Subcutaneous abdominal adipose tissue (tissue), 5 donors: ENCODE results near the gene P2RY14.
"Not testable (repeated sequence)": the region's sequence is repeated elsewhere in the genome, so short reads cannot be mapped to it uniquely, and the experiment has no call there.

Experiments
- H3K27ac ChIP-seq: one replicate; pipeline ENCODE4 v1.7.0; 2013; ENCODE audit warnings: low read depth, mild to moderate bottlenecking, inconsistent platforms, low read length, moderate library complexity
- H3K27me3 ChIP-seq, 5 donors: one replicate each; pipeline ENCODE4 v1.7.0; 2013; ENCODE audit warnings: low read length in 5 of 5, inconsistent platforms in 1 of 5; ENCODE audit not compliant: control insufficient read depth in 5 of 5, insufficient read depth in 4 of 5
- H3K36me3 ChIP-seq, 5 donors: one replicate each; pipeline ENCODE4 v1.7.0; 2013; ENCODE audit warnings: low read length in 5 of 5; ENCODE audit not compliant: control insufficient read depth in 5 of 5, insufficient read depth in 5 of 5
- H3K4me1 ChIP-seq, 5 donors: one replicate each; pipeline ENCODE4 v1.7.0; 2013; ENCODE audit warnings: low read length in 5 of 5, mild to moderate bottlenecking in 3 of 5, moderate library complexity in 1 of 5; ENCODE audit not compliant: control insufficient read depth in 5 of 5, insufficient read depth in 5 of 5
- H3K4me3 ChIP-seq, 5 donors: one replicate each; pipeline ENCODE4 v1.7.0; 2013; ENCODE audit warnings: low read length in 5 of 5, low read depth in 1 of 5
- H3K9ac ChIP-seq, 5 donors: one replicate each; pipeline ENCODE4 v1.7.0; 2013; ENCODE audit warnings: low read length in 5 of 5, mild to moderate bottlenecking in 4 of 5, moderate library complexity in 3 of 5
- H3K9me3 ChIP-seq, 5 donors: one replicate each; pipeline ENCODE4 v1.7.0; 2013; ENCODE audit warnings: low read length in 5 of 5; ENCODE audit not compliant: control insufficient read depth in 5 of 5
- donor health status: healthy.
- donor health status: healthy.
- donor health status: healthy.
- donor health status: healthy.
- donor health status: healthy.

P2RY14 gene

GRCh38 chr3:151236316-151236715 is 42.0 kb downstream of the P2RY14 start:
- H3K36me3 ChIP-seq = no peaks in the 10 kb centered on the region
- no peaks in the 10 kb centered on the region for H3K9me3 ChIP-seq
- peaks cover 0 to under 1% (median 0%) of the 10 kb centered on the region in 5 donors for H3K4me1 ChIP-seq
- no peak overlapping the region for H3K27ac ChIP-seq
- H3K9ac ChIP-seq = no peak overlapping the region
- no peak overlapping the region for H3K4me3 ChIP-seq
- no peaks in the 10 kb centered on the region for H3K27me3 ChIP-seq

- no peak overlapping the region for H3K27ac ChIP-seq
- no peaks in the 10 kb centered on the region for H3K9me3 ChIP-seq
- no peak overlapping the region for H3K9ac ChIP-seq
- H3K36me3 ChIP-seq = no peaks in the 10 kb centered on the region
- no peaks in the 10 kb centered on the region for H3K27me3 ChIP-seq
- no peak overlapping the region for H3K4me3 ChIP-seq
- peaks cover 0 to 9% (median 0%) of the 10 kb centered on the region in 5 donors for H3K4me1 ChIP-seq
Measured at GRCh38 chr3:151234825-151235224, 43.5 kb downstream of the P2RY14 start.

GRCh38 chr3:151232991-151233390 is 45.4 kb downstream of the P2RY14 start:
- Histone ChIP-seq H3K9me3 (no peaks in the 10 kb centered on the region), H3K27ac (no peak overlapping the region), H3K36me3 (no peaks in the 10 kb centered on the region), H3K9ac (no peak overlapping the region), H3K4me1 (peaks cover under 1 to 18% (median 9%) of the 10 kb centered on the region in 5 donors), H3K4me3 (no peak overlapping the region), H3K27me3 (no peaks in the 10 kb centered on the region)

GRCh38 chr3:151232403-151232802 is 45.9 kb downstream of the P2RY14 start:
- not testable (repeated sequence) for H3K9ac ChIP-seq, H3K36me3 ChIP-seq, H3K27me3 ChIP-seq, H3K27ac ChIP-seq, H3K4me3 ChIP-seq, H3K9me3 ChIP-seq
- H3K4me1 ChIP-seq = peaks cover 4 to 24% (median 14%) of the 10 kb centered on the region in 5 donors

GRCh38 chr3:151230646-151231045 is 47.7 kb downstream of the P2RY14 start:
- no peak overlapping the region for H3K27ac ChIP-seq
- no peak overlapping the region for H3K9ac ChIP-seq
- H3K4me1 ChIP-seq = peaks cover 4 to 28% (median 15%) of the 10 kb centered on the region in 5 donors
- no peaks in the 10 kb centered on the region for H3K36me3 ChIP-seq
- no peaks in the 10 kb centered on the region for H3K27me3 ChIP-seq
- H3K4me3 ChIP-seq = peak overlapping the region in 2 of 5 donors; percentile 17 to 38
- H3K9me3 ChIP-seq = no peaks in the 10 kb centered on the region

DNA sequence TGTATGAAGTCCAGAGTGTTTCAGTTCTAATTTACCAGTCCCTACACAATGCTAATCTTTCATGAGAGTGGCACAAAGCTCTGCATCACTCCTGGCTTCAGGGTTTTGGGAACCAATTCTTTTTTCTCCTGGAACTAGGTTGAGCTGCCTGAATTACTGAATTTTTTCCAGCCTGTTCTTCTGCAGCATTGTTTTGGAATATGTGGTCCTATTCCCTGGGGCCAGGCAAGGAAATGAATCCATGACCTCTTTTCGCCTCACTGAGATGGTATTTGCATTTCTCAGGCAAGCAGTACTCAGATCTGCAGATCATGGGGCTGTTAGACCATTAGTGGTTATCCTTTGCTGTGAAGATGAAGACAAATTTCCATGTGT is 49.7 kb downstream of the P2RY14 start:
- H3K27me3 ChIP-seq = no peaks in the 10 kb centered on the region
- H3K9ac ChIP-seq = no peak overlapping the region
- H3K9me3 ChIP-seq = no peaks in the 10 kb centered on the region
- no peak overlapping the region for H3K4me3 ChIP-seq
- peaks cover 4 to 28% (median 15%) of the 10 kb centered on the region in 5 donors for H3K4me1 ChIP-seq
- H3K27ac ChIP-seq = no peak overlapping the region
- no peaks in the 10 kb centered on the region for H3K36me3 ChIP-seq

- H3K4me3 ChIP-seq = no peak overlapping the region
- no peak overlapping the region for H3K27ac ChIP-seq
- H3K27me3 ChIP-seq = no peaks in the 10 kb centered on the region
- no peaks in the 10 kb centered on the region for H3K36me3 ChIP-seq
- H3K9ac ChIP-seq = no peak overlapping the region
- H3K9me3 ChIP-seq = no peaks in the 10 kb centered on the region
- peaks cover 4 to 28% (median 15%) of the 10 kb centered on the region in 5 donors for H3K4me1 ChIP-seq
Measured at GRCh38 chr3:151227807-151228665, 50.3 kb downstream of the P2RY14 start.

DNA sequence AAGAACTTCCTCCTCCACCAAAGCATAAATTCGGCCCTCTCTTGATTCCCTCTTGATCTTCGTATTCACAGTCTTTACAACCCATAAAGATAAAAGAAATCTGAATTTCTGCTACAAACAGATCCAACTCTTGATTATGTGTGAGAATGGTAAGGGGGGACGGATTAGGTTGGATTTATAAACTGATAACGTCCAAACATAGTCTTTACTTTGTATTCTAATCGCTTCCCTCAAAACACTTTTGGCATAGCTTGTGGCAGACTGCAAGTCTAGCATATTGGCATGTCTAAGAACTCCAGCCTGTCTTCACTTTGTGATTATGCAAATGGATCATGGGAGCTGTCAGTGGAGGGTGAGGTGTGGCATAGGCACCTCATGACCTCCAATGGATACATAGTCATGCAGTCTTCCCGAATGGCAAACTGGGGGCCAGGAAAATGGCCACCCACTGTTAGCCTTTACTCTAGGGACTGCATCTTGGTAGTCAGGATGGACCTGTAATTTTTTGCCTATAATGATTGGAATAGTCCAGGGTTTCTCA is 51.0 kb downstream of the P2RY14 start:
- Histone ChIP-seq H3K27ac (no peak overlapping the region), H3K36me3 (no peaks in the 10 kb centered on the region), H3K9ac (no peak overlapping the region), H3K27me3 (no peaks in the 10 kb centered on the region), H3K4me1 (peaks cover 4 to 28% (median 15%) of the 10 kb centered on the region in 5 donors), H3K4me3 (no peak overlapping the region), H3K9me3 (no peaks in the 10 kb centered on the region)

DNA sequence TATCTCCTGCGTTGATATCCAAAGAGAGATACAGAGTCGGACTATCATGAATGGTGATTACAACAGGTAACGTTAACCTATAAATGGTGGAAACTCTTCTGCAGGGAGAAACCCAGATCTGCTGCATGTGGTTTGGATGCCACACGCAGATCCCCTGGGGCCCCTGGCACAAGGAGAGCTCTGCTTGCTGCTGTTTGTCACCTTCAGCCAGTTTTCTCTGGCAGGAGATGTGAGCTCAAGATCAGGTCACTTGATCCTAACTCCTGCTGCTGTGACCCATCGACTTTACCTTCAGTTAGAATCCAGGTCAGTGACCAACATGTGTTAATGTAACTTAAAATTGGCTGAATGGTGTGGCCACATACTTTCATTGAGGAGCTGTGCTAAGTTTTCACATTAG is 51.5 kb downstream of the P2RY14 start:
- Histone ChIP-seq H3K9ac (no peak overlapping the region), H3K27me3 (no peaks in the 10 kb centered on the region), H3K36me3 (no peaks in the 10 kb centered on the region), H3K4me1 (peaks cover 4 to 28% (median 15%) of the 10 kb centered on the region in 5 donors), H3K9me3 (no peaks in the 10 kb centered on the region), H3K4me3 (no peak overlapping the region), H3K27ac (no peak overlapping the region)

DNA sequence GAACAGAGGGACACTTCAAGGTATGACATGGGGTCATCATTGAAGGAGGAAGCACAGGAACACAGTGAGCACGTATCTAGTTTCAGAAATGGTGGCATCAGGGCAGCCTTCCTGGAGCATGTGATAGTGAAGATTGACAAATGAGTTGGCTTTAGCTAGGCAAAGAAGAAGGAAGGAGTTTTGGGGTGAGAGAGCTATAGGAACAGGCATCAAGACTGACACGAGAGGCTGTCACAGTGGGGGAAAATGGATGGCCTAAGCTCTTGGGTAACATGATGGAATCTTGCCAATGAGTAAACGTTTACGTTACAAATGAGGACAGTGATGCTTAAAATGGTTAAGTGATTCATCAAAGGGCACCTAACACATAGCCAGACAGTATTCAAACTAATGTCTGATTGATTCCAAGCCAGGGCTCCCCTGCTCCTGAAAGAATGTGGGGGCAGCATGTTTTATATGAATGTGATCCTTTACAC is 52.2 kb downstream of the P2RY14 start:
- peaks cover 4 to 26% (median 15%) of the 10 kb centered on the region in 5 donors for H3K4me1 ChIP-seq
- no peaks in the 10 kb centered on the region for H3K27me3 ChIP-seq
- no peaks in the 10 kb centered on the region for H3K36me3 ChIP-seq
- no peaks in the 10 kb centered on the region for H3K9me3 ChIP-seq
- H3K27ac ChIP-seq = no peak overlapping the region
- H3K4me3 ChIP-seq = no peak overlapping the region
- no peak overlapping the region for H3K9ac ChIP-seq
